HL-60/S4 treated with phorbol 12-myristate 13-acetate at 8.2 ng/mL for 4 days and 3 days (cell line): ENCODE results near the gene CRIP1.

Source experiments
- in situ Hi-C: fragments of 300-500 bp; cut with MboI; formaldehyde crosslinking; loops from 2 replicates; pipeline ENCODE4 v1.15.0; 2022; ENCODE audit warnings: low sequenced_read_pairs

Gene CRIP1

GRCh38 chr14:105450864-105451720, 35.6 kb upstream of the CRIP1 start:
- in situ Hi-C loops = no loop called here

GRCh38 chr14:105452963-105453362, 33.7 kb upstream of the CRIP1 start:
- in situ Hi-C loops = no loop called here

- in situ Hi-C loops = no loop called here
Observed at GRCh38 chr14:105453847-105454246, 32.8 kb upstream of the CRIP1 start.

GRCh38 chr14:105455086-105455640, 31.5 kb upstream of the CRIP1 start:
- in situ Hi-C loops = no loop called here

- in situ Hi-C loops = no loop called here
Observed at GRCh38 chr14:105455766-105456660, 30.7 kb upstream of the CRIP1 start.

GRCh38 chr14:105456736-105457617, 29.7 kb upstream of the CRIP1 start:
- in situ Hi-C loops = no loop called here

GRCh38 chr14:105458010-105458409, 28.7 kb upstream of the CRIP1 start:
- in situ Hi-C loops = no loop called here

- in situ Hi-C loops = no loop called here
Observed at GRCh38 chr14:105458571-105458970, 28.1 kb upstream of the CRIP1 start.

- in situ Hi-C loops = no loop called here
Observed at GRCh38 chr14:105460116-105460515, 26.6 kb upstream of the CRIP1 start.

GRCh38 chr14:105460616-105461015, 26.1 kb upstream of the CRIP1 start:
- in situ Hi-C loops = no loop called here

GRCh38 chr14:105461903-105462302, 24.8 kb upstream of the CRIP1 start:
- in situ Hi-C loops = no loop called here

GRCh38 chr14:105464501-105464900, 22.2 kb upstream of the CRIP1 start:
- in situ Hi-C loops = no loop called here

GRCh38 chr14:105465209-105466031, 21.3 kb upstream of the CRIP1 start:
- in situ Hi-C loops = no loop called here

GRCh38 chr14:105466531-105467248, 20.0 kb upstream of the CRIP1 start:
- in situ Hi-C loops = no loop called here

- in situ Hi-C loops = no loop called here
Observed at GRCh38 chr14:105467249-105467941, 19.3 kb upstream of the CRIP1 start.

- in situ Hi-C loops = no loop called here
Observed at GRCh38 chr14:105467942-105468471, 18.7 kb upstream of the CRIP1 start.

- in situ Hi-C loops = no loop called here
Observed at GRCh38 chr14:105468621-105469241, 18.0 kb upstream of the CRIP1 start.
